Suprapubic skin (tissue), 3 donors: ENCODE measurements around the gene UBTD2.

Source experiments
- CTCF ChIP-seq, 2 donors: fragments of 200-600 bp in 1 of 2; fragments of 450-650 bp in 1 of 2; sonication (generic) in 1 of 2; IDR thresholded peaks; one replicate each; pipeline ENCODE4 v1.5.1; 2016 to 2019; ENCODE audit warnings: antibody characterized with exemption in 2 of 2, mild to moderate bottlenecking in 1 of 2, moderate library complexity in 1 of 2
- POLR2AphosphoS5 ChIP-seq, 3 donors: sonication (generic); formaldehyde crosslinking; IDR thresholded peaks; one replicate each; pipeline ENCODE4 v1.6.1; 2017; ENCODE audit warnings: antibody characterized with exemption in 3 of 3

- TF ChIP-seq POLR2AphosphoS5 (IDR thresholded peaks at IDR 0.05) (no peak), CTCF (IDR thresholded peaks at IDR 0.05) (no peak)
Measured at GRCh38 chr5:172251419-172251818, 32.1 kb downstream of the UBTD2 start.
